Measurements from ENCODE around the gene MS4A10.

- TF ChIP-seq CTCF (conservative IDR thresholded peaks at IDR 0.05) (no peak), ZFX (IDR thresholded peaks at IDR 0.05) (no peak)
Observed at GRCh38 chr11:60849641-60850520, 64.7 kb downstream of the MS4A10 start.

All from C4-2B (cell line).